ENCODE results near the gene RPL5. TPM values are rescaled to one million over a fixed set of nuclear protein-coding genes. Genes with fewer than 3 reads are reported as not detected.

RPL5 gene
- total and polyA plus RNA-seq, 2 donors from 2014 or later, result 786 to 1,286 TPM

GRCh38 chr1:92874987-92875386 is 43.1 kb downstream of the RPL5 start:
- no peak for TF ChIP-seq CTCF (IDR thresholded peaks at IDR 0.05; ENCODE audit: borderline replicate concordance, extremely low read depth, insufficient read depth)
- H3K9ac ChIP-seq (ENCODE audit: low read length in 3 of 3), result no peak overlapping the region
- FAIRE-seq (no peak), DNase-seq (no peak)
- H3K4me3 ChIP-seq (ENCODE audit: low read length in 3 of 3), result no peak overlapping the region
- intact Hi-C loops (cut with DNase I), result no loop called here
- H3K27me3 ChIP-seq (ENCODE audit: control insufficient read depth, insufficient read depth, low read length), result no peaks in the 10 kb centered on the region
- H3K9me3 ChIP-seq (ENCODE audit: control insufficient read depth in 2 of 3, insufficient read depth in 1 of 3, low read length in 3 of 3), result peaks cover 0 to 6% (median 0%) of the 10 kb centered on the region in 3 donors
- no peaks in the 10 kb centered on the region for H3K4me1 ChIP-seq (ENCODE audit: control insufficient read depth in 2 of 3, insufficient read depth in 2 of 3, low read depth in 1 of 3, low read length in 3 of 3)
- H3K27ac ChIP-seq (ENCODE audit: low read depth in 2 of 2, low read length in 2 of 2), result no peak overlapping the region
- H3K36me3 ChIP-seq (ENCODE audit: control insufficient read depth in 2 of 3, insufficient read depth in 3 of 3, low read length in 3 of 3), result no peaks in the 10 kb centered on the region

GRCh38 chr1:92876351-92876750 is 44.5 kb downstream of the RPL5 start:
- Histone ChIP-seq H3K36me3 (ENCODE audit: control insufficient read depth in 2 of 3, insufficient read depth in 3 of 3, low read length in 3 of 3) (no peaks in the 10 kb centered on the region), H3K27me3 (ENCODE audit: control insufficient read depth, insufficient read depth, low read length) (no peaks in the 10 kb centered on the region), H3K4me1 (ENCODE audit: control insufficient read depth in 2 of 3, insufficient read depth in 2 of 3, low read depth in 1 of 3, low read length in 3 of 3) (no peaks in the 10 kb centered on the region), H3K9ac (ENCODE audit: low read length in 3 of 3) (no peak overlapping the region), H3K27ac (ENCODE audit: low read depth in 2 of 2, low read length in 2 of 2) (no peak overlapping the region), H3K4me3 (ENCODE audit: low read length in 3 of 3) (no peak overlapping the region), H3K9me3 (ENCODE audit: control insufficient read depth in 2 of 3, insufficient read depth in 1 of 3, low read length in 3 of 3) (peaks cover 0 to 6% (median 0%) of the 10 kb centered on the region in 3 donors)
- DNase-seq (no peak), FAIRE-seq (no peak)
- no peak for TF ChIP-seq CTCF (IDR thresholded peaks at IDR 0.05; ENCODE audit: borderline replicate concordance, extremely low read depth, insufficient read depth)
- intact Hi-C loops (cut with DNase I), result no loop called here

GRCh38 chr1:92877081-92877711 is 45.4 kb downstream of the RPL5 start:
- no peak for DNase-seq
- peaks cover 0 to 6% (median 0%) of the 10 kb centered on the region in 3 donors for H3K9me3 ChIP-seq (ENCODE audit: control insufficient read depth in 2 of 3, insufficient read depth in 1 of 3, low read length in 3 of 3)
- H3K27ac ChIP-seq (ENCODE audit: low read depth in 2 of 2, low read length in 2 of 2), result no peak overlapping the region
- no peaks in the 10 kb centered on the region for H3K36me3 ChIP-seq (ENCODE audit: control insufficient read depth in 2 of 3, insufficient read depth in 3 of 3, low read length in 3 of 3)
- H3K4me1 ChIP-seq (ENCODE audit: control insufficient read depth in 2 of 3, insufficient read depth in 2 of 3, low read depth in 1 of 3, low read length in 3 of 3), result no peaks in the 10 kb centered on the region
- H3K9ac ChIP-seq (ENCODE audit: low read length in 3 of 3), result no peak overlapping the region
- no peaks in the 10 kb centered on the region for H3K27me3 ChIP-seq (ENCODE audit: control insufficient read depth, insufficient read depth, low read length)
- no peak for TF ChIP-seq CTCF (IDR thresholded peaks at IDR 0.05; ENCODE audit: borderline replicate concordance, extremely low read depth, insufficient read depth)
- no peak for FAIRE-seq
- intact Hi-C loops (cut with DNase I), result no loop called here
- no peak overlapping the region for H3K4me3 ChIP-seq (ENCODE audit: low read length in 3 of 3)

- H3K9ac ChIP-seq (ENCODE audit: low read length in 3 of 3), result no peak overlapping the region
- intact Hi-C loops (cut with DNase I), result no loop called here
- DNase-seq (no peak), FAIRE-seq (no peak)
- H3K4me1 ChIP-seq (ENCODE audit: control insufficient read depth in 2 of 3, insufficient read depth in 2 of 3, low read depth in 1 of 3, low read length in 3 of 3), result no peaks in the 10 kb centered on the region
- no peaks in the 10 kb centered on the region for H3K36me3 ChIP-seq (ENCODE audit: control insufficient read depth in 2 of 3, insufficient read depth in 3 of 3, low read length in 3 of 3)
- no peaks in the 10 kb centered on the region for H3K27me3 ChIP-seq (ENCODE audit: control insufficient read depth, insufficient read depth, low read length)
- H3K4me3 ChIP-seq (ENCODE audit: low read length in 3 of 3), result no peak overlapping the region
- no peak for TF ChIP-seq CTCF (IDR thresholded peaks at IDR 0.05; ENCODE audit: borderline replicate concordance, extremely low read depth, insufficient read depth)
- no peak overlapping the region for H3K27ac ChIP-seq (ENCODE audit: low read depth in 2 of 2, low read length in 2 of 2)
- H3K9me3 ChIP-seq (ENCODE audit: control insufficient read depth in 2 of 3, insufficient read depth in 1 of 3, low read length in 3 of 3), result peaks cover 0 to 1% (median 0%) of the 10 kb centered on the region in 3 donors
Measured at GRCh38 chr1:92877792-92878191, 46.0 kb downstream of the RPL5 start.
